Peyer's patch (tissue), 4 donors: ENCODE results near the gene OTUD5.

Experiments used
- CTCF ChIP-seq, 6 experiments: fragments of 450-650 bp in 4 of 6; fragments of 200-600 bp in 2 of 6; sonication (generic) in 1 of 6; IDR thresholded peaks; one replicate each; pipeline ENCODE4 v1.5.1; 2017 to 2019; ENCODE audit warnings: antibody characterized with exemption in 6 of 6, mild to moderate bottlenecking in 3 of 6, moderate library complexity in 1 of 6
- POLR2A ChIP-seq, 2 donors: fragments of 450-650 bp; IDR thresholded peaks; one replicate each; pipeline ENCODE4 v1.5.1; 2017; ENCODE audit warnings: antibody characterized with exemption in 2 of 2, mild to moderate bottlenecking in 2 of 2, moderate library complexity in 2 of 2

- TF ChIP-seq CTCF (IDR thresholded peaks at IDR 0.05) (no peak), POLR2A (IDR thresholded peaks at IDR 0.05) (no peak)
Observed at GRCh38 chrX:48901069-48901468, 56.3 kb downstream of the OTUD5 start.
